GM20000 (cell line): ENCODE data around the gene ZDHHC20.
"Not testable (repeated sequence)": the region's sequence is repeated elsewhere in the genome, so short reads cannot be mapped to it uniquely, and the experiment has no call there.

Experiments used
- DNase-seq: peaks from one replicate; pipeline ENCODE4 v3.0.0; 2012; ENCODE audit warnings: low spot score
- TF ChIP-seq, protein P1 (sequence below): IDR thresholded peaks from 2 replicates; pipeline ENCODE4 v1.5.1; 2012; ENCODE audit warnings: mild to moderate bottlenecking, control low read depth; ENCODE audit errors: extremely low read depth, missing control alignments

Gene ZDHHC20

DNA sequence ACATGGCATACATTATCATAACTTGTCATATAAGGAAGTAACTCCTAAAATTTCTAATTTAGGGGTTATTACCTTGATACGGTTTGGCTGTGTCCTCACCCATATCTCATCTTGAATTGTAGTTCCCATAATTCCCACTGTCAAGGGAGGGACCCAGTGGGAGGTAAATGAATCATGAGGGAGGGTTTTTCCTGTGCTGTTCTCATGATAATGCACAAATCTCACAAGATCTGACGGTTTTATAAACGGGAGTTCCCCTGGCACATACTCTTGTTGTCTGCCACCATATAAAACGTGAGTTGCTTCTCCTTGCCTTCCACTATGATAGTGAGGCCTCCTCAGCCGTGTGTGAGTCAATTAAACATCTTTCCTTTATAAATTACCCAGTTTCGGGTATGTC lies 76.0 kb downstream of the ZDHHC20 start:
- DNase-seq = no peak
- TF ChIP-seq, protein P1, sequence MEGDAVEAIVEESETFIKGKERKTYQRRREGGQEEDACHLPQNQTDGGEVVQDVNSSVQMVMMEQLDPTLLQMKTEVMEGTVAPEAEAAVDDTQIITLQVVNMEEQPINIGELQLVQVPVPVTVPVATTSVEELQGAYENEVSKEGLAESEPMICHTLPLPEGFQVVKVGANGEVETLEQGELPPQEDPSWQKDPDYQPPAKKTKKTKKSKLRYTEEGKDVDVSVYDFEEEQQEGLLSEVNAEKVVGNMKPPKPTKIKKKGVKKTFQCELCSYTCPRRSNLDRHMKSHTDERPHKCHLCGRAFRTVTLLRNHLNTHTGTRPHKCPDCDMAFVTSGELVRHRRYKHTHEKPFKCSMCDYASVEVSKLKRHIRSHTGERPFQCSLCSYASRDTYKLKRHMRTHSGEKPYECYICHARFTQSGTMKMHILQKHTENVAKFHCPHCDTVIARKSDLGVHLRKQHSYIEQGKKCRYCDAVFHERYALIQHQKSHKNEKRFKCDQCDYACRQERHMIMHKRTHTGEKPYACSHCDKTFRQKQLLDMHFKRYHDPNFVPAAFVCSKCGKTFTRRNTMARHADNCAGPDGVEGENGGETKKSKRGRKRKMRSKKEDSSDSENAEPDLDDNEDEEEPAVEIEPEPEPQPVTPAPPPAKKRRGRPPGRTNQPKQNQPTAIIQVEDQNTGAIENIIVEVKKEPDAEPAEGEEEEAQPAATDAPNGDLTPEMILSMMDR = no peak

DNA sequence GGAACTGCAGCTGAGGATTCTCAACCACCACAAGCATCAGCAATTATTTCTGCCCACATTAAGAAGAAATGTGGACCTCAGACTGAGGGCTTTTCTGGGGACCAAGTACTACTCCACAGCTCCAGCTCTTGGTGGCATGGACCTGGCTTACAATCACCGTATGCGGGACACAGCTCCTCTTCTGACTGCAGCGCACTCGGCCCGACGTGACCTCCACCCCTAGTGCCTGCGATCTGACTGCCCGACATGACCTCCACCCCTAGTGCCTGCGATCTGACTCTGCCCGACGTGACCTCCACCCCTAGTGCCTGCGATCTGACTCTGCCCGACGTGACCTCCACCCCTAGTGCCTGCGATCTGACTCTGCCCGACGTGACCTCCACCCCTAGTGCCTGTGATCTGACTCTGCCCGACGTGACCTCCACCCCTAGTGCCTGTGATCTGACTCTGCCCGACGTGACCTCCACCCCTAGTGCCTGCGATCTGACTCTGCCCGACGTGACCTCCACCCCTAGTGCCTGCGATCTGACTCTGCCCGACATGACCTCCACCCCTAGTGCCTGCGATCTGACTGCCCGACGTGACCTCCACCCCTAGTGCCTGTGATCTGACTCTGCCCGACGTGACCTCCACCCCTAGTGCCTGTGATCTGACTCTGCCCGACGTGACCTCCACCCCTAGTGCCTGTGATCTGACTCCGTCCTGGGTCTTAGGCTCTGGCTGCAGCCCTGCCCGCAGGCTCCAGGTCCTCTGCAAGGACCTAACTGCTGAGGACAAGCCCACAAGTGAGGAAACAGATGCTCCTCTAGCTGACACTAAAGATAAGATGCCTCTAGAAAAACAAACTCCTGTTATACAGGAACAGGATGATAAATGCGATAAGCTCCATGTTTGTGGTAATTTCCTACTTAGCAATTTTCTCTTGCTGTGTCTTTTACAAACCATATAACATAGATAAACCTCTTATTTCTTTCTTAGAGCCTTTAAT lies 81.8 kb downstream of the ZDHHC20 start:
- not testable (repeated sequence) for DNase-seq

DNA sequence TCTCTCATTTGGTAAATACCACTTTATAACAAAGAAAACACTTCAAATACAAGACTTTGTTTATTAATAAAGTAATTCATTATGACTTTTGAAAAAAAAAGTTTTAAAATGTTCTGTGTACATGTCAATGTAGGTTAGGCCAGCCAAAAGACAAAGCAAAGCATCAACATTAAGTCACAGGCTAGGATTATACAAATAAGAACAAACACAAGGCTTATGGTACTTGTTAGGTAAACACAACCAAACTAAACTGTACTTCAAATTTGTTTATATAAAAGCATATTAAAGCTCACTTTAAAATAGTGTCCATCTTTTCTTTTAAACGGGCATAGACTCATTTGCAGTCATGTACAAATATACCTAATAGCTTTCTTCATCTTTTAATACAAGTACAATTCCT lies 86.6 kb downstream of the ZDHHC20 start:
- TF ChIP-seq, protein P1 = no peak
- DNase-seq = no peak

DNA sequence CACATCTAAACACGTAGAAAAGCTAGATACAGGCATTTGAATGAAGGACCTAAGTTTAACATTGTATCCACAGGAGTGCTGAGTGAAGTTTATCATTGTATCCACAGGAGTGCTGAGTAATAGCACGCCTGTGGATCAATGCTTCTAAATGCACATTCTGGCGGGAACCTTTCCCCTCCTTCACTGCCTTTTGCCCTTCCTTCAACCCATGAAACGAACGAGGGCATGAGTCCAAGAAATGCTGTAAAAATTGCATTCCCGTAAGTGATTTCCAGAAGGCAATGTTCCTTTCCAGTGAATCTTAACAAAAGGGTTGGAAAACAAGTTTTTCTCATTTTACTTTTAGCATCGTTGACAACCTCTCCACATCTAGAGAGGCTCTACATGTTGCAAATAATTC lies 88.1 kb downstream of the ZDHHC20 start:
- TF ChIP-seq, protein P1 = no peak
- DNase-seq = no peak

DNA sequence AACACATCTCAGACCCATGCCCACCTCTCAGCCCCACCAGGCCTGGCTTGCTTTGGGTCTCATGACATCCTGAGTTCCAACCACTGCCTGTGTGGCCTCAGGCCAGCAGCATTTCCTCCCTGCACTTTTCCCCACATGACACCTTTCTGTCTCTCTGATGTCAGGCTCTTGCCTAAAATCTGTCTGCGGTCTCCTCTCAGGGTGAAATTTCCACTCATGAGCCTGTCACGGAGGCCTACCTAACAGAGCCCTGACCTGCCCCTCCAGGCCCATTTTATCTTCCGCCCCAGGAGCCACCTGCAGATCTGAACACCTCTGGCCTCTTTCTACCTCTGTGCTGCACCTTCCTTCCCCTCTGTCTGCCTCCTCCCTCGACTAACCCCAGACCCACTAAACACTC lies 93.5 kb downstream of the ZDHHC20 start:
- TF ChIP-seq, protein P1 = no peak
- no peak for DNase-seq

DNA sequence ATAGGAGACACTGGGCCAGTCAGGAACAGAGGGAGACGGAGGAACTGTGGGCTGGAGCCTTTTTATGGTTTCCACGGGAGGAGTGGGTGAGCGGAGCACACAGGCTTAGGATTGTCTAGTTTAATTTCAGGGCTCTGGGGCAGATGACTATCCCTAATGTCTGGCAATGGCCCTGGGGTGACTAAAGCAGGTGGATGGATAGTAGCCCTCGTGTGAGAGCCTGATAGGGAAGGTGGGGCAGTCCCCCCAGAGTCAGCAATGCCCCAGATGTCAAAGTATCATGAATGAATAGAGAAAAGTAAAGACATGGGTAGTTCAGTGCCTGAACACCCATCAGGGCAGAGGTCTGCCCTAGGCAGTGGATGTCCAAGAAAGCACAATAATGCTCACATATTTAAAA lies 94.2 kb downstream of the ZDHHC20 start:
- TF ChIP-seq, protein P1 = no peak
- DNase-seq = no peak

DNA sequence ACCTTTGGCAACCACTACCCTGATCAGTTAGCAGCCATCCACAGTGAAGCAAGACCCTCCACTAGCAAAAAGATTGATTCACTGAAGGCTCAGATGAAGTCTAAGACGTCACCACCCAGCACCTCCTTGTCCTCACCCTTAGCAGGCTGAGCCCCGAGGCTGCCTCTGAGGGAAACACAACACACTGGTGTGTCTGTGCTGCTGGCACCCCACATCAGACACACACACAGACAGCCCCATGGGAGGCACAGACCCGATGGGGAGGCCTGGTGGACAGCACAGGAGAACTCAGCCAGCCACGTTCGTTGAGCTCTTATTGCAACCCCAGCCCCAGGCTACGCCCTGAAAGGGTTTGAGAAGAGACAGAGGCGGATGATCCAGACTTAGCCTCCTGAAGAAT lies 94.7 kb downstream of the ZDHHC20 start:
- no peak for DNase-seq
- TF ChIP-seq, protein P1 = no peak

DNA sequence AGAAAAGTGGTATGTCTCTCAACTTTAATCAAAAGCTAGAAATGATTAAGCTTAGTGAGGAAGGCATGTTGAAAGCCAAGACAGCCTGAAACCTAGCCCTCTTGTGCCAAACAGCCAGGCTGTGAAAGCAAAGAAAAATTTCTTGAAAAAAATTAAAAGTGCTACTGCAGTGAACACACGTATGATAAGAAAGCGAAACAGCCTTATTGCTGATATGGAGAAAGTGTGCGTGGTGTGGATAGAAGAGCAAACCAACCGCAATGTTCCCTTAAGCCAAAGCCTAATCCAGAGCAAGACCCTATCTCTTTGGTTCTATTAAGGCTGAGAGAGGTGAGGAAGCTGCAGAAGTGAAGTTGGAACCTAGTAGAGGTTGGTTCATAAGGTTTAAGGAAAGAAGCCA lies 96.4 kb downstream of the ZDHHC20 start:
- TF ChIP-seq, protein P1 = no peak
- DNase-seq = no peak
